Mucosa of gallbladder (tissue), 1 donor: ENCODE data around the gene ISX. TPM values are rescaled to one million over a fixed set of nuclear protein-coding genes. Genes with fewer than 3 reads are reported as not detected.

ENCODE experiments used
- DNase-seq: peaks from one replicate; pipeline ENCODE4 v3.0.0-alpha.2; 2020; ENCODE audit warnings: low spot score
- total RNA-seq: library from RNA; stranded (reverse); gene quantifications from one replicate; pipeline ENCODE4 v1.2.1, GENCODE V29; 2021
- donor health status: DM: no; HTN: no; CAD: no.

The ISX gene
- total RNA-seq, 1 donor from 2014 or later, result not detected

DNA sequence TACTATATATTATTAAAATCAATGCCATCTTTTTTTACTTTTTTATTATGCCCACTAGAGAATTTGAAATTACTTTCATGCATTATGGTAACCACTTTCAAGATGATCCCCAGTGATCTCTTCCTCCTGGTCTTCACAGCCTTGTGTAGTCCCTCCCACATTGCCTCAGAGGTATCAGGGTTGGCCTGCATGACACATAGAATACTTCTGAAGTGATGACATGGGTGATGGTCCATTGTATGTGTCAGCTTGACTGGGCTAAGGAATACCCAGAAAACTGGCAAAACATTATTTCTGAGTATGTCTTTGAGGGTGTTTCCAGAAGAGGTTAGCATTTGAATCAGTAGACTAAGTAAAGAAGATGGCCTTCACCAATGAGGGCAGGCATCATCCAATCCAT lies 14.2 kb upstream of the ISX start:
- DNase-seq, result no peak

DNA sequence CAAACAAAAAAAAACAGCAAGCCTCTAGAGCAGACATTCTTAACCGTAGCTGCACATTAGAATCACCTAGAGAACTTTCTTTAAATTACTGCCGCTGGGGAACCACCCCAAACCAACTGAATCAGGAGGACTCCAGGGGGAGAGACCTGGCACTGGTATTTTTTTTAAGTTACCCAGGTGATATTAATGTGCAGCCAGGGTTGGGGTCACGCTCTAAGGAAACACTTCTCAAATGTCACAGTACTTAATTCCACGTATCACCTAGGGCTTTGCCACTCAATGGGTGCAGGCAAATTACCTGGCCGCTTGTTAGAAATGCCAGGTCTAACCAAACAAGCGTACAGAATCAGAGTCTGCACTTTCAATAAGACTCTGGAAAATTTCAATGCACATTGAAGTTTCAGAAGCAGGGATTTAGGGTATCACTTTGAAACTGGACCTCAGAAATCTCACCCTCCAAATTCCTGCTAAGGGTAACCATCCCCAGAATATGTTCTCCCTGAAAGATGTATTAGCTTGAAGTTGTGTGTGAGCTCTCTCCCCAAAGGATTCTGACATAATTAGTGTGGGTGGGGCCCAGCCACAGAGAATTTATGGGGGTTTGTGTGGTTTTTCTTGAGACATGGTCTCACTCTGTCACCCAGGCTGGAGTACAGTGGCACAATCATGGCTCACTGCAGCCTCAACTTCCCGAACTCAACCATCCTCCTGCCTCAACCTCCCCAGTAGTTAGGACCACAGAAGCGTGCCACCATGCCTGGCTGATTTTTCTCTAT lies 12.7 kb upstream of the ISX start:
- DNase-seq, result no peak

DNA sequence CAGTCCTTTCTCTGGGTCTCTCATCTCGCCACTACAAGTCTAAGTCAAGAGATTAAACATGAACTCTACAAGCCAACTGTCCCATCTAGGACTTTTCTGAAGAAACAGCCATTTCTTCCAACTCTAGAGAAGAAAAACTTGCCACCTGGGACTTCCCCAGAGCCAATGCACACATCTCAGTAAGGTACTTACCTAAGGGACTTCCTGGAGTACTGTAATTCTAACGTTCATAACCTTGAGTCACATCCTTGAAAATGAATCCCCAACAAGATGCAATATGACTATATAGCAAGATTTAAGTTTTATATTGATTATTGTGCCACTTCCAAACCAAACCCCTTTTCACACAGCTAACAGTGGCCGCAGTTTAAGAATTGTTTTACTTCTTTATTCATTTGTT lies 11.9 kb upstream of the ISX start:
- DNase-seq, result no peak

DNA sequence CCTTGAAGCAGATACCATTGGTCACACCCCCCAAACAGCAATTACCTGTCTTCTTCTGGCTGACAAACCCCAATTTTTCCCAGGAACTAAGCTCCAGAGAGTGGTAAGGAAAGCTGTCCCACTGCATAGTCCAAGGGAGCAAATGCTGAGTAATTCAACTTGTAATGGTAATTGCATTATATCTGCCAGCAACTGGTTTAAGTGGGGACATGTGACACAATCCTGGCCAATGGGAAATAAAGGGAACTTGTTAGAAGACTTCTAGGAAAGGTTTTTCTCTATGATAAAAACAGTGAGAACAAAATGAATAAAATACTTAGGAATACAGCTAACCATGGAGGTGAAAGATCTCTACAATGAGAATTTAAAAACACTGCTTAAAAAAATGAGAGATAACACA lies 9.5 kb upstream of the ISX start:
- no peak for DNase-seq

DNA sequence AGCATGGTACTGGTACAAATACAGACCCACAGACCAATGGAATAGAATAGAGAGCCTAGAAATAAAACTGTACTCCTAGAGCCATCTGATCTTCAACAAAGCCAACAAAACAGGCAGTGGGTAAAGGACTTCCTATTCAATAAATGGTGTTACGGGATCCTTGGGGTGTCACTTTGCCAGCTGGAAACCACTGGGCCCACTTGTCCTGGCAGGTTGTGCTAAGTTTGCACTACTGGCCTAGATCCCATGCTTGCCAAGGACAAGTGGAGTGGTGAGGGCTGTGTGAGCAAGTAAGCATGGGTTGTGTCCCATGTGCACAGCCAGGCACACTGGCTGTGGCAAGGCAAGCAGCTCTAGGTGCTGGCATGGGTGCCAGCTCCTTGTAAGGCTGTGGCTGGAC lies 8.8 kb upstream of the ISX start:
- DNase-seq, result no peak

DNA sequence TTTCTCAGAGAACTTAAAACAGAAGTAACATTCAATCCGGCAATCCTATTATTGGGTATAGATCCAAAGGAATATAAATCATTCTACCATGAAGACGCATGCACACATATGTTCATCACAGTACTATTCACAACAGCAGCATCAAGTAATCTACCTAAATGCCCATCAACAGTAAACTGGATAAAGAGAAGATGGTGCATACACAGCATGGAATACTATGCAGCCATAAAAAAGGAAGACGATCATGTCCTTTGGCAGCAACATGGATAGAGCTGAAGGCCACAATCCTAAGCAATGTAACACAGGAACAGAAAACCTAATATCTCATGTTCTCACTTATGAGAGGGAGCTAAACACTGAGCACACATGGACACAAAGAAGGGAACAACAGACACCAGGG lies 6.3 kb upstream of the ISX start:
- DNase-seq, result no peak

DNA sequence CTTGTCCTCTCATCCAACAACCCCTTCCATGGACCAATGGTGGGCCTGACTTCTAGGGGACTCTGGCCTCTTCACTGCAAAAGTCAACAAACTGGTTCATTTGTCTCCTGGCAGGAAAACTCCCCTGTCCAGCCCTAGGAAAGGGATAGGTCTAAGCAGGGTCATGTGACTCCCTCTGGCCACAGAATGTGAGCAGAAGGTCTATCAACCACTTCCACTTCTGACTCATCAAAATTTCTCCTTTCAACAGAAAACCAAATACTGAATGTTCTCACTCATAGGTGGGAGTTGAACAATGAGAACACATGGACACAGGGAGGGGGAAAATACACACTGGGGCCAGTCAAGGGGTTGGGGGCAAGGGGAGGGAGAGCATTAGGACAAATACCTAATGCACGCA lies 1.3 kb upstream of the ISX start:
- DNase-seq, result no peak

DNA sequence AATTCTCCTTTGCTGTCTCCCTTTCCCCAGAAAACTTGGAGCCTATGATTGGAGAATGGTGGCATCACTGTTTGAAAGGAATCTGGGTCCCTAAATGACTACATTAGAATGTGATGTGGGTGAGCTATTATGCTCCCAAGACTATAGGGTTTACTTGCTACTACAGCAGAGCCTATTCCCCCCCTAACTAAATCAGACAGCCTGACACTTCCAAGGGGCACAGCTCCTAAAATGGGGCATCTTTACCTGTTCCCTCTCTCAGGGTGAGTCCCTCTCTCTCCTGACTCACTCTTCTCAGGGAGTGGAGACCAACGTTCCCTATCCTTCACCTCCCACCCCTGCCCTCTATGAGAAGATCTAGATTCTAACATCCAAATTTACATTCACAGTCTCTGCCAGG lies 775 bp upstream of the ISX start:
- DNase-seq, result no peak

DNA sequence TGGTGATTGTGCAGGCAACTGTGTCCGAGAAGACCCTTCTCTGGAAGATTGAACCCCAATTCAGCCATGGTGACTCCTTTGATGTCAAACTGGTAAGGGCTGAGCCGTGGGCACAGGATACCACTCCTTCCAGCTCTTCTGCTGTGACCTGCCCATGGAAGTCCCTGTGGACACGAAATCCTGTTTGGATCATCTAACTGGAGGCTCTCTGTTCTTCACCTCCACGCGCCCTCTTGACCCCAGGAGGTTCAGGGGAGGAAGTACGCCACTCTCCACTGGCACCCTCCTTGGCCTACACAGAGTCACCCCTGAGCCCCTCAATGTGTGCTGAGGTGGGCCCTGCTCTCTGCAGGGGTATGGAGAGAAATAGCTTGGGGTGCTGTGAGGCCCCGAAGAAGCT lies 810 bp downstream of the ISX start:
- no peak for DNase-seq

DNA sequence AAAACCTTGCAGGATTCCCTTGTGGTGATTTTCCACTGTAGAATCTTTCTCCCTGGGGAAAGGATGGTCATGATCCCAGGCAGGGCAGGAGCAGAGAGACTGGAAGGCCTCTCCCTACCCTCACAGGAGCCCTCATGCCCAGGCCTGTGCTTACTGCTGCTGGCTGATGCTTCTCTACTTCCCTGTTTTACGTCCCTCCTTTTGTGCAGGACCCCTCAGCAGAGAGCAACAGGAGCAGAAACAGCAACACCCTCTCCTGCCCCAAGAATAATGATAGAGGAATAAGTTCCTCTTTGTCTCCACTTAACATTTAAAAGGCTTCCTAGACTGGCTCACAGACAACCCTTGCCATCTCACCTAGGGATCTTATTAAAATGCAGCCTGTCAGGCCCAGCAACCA lies 3.6 kb downstream of the ISX start:
- no peak for DNase-seq

DNA sequence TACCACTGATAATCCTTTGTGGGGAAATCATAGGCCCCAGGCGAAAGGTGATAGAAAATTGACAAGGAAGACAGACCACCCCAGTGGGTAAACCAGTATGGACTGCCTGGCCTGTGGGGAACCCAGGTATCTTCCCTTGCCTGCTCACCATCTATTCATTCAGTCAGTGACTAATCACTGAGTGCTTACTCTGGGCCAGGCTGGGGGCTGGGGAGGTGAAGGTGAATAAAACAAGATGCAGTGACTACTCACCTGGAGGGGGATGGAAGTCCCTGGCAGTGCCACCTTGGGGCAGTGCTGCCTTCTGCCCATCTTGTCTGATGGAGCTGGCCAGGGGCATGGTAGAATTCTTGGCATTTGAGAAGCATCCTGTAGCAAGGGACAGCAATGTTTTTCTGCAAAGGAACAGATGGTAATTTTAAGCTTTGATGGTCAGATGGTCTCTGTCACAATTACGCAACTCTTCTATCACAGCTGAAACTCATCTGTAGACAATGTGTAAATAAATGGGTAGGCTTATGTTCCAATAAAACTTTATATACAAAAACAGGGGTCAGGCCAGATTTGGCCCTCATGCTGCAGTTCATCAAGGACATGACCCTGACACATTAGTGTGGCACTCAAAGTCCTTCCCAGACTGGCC lies 4.6 kb downstream of the ISX start:
- DNase-seq, result no peak

DNA sequence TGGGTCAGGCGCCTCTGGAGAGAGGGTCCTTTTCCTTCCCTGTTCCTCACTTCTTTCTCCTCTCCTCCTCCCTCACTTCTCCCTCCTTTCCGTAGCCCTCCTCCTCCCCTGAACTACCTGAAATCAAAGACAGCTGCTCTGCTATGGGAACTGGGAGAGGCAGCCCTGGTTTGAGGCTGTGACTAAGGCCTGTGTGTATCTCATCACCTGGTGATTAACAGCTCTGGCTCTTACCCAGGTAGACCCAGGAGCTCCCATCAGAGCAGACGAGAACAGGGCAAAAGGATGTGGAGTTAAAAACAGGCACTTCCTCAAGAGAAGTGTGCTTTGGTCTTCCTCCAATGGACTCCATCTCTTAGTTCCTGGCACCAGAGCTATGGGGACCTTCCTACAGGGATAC lies 5.8 kb downstream of the ISX start:
- DNase-seq, result no peak

DNA sequence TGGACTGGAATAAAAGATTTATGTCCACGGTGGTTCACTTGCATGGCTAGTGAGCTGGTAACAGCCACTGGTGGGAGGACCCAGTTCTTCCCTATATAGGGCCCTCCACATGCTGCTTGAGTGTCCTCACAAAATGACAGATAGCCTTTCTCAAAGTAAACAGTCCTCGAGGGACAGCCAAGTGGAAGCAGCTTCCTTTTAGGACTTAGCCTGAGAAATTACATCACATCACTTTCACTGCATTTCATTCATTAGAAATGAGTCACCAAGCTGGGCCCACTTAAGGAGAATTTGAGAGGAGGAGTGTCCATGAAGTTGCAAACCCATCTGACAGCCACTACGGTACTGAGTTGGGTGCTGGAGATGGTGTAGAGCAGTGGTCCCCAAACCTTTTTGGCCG lies 7.0 kb downstream of the ISX start:
- DNase-seq, result no peak

DNA sequence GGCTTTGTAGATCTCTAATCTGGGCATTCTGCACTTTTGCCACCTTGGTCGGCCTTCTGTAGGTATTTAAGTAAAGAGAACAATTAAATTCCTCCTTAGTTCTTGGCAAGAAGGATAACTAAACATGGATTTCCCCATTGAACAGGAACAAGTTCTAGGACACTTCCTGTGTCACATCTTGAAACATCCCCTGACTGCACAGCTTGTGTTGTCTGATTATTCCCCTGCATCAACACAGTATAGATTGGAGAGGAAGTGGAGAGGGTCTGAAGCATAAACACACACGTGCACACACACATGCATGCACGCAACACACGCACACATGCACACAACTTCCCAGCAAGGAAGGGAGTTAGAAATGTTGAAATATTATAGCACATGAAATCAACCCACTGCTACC lies 8.6 kb downstream of the ISX start:
- DNase-seq, result no peak

DNA sequence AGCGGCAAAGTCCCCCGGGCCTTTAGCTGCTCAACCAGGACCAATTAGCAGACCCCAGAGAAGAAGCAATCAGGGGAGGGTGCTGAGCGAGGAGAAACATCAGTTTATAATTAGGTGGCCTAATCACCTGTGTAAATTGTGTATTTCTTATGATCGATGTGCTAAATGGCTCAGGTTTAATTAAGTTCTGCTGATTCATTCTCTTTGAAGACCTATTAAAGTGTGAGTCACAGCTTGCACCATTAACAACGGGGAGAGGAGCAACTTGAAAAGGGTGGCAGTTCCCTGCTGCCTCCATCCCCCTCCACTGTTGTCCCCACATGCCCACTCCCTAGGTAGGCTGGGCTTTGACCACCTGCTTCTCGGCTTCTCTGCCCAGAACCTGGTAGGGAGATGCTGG lies 10.7 kb downstream of the ISX start:
- no peak for DNase-seq

DNA sequence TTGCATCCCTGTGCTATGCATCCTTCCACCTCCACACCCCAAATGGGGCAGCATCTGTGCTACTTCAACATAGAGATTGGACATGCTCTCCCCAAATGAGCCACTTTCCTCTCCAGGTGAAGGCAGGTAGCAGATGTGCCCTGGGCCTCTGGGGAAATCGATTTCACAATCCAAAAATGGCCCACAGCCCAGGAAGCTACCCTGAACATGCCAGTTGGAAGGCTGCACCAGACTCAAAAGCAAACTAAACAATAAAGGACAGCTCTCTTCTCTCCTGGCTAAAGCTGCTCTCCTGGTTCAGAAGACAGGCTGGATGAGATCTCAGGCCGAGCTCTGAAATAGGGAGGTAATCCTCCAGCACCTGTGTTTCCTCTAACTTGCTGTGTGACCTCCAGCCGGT lies 19.7 kb downstream of the ISX start:
- no peak for DNase-seq

DNA sequence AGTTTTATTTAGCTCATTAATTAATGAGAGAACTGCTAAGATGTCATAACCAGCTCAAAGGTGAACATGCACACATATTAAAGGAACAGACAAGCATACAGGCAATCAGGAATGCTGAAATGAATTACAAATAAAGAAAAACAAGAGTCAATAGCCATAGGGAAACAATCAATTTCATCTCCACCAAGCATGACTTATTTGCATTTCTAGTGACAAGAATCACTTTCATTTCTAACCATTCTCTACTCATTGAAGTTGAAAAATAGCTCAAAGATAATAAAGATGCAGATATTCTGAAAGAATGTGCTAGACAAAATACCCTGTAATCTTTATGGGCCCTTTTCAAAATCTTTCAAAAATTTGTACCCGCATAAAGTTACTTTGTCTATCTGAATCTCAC lies 23.2 kb downstream of the ISX start:
- no peak for DNase-seq

DNA sequence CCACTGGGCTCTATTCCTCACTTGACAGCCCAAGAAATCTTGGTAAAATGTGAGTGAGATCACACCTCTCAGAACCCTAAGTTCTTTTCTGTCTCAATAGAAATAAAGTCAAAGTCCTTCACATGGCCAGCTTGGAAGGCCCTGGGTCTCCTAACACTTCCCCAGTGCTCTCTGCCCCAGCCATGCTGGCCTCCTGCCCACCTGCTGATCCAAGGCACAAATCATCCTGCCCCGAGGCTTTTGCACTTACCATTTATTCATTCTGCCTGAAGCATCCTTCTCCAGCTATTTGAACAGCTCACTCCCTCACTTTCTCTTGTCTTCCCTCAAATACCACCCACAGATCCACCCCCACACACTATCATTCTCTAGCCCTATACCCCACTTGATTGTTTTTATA lies 26.4 kb downstream of the ISX start:
- DNase-seq, result no peak

DNA sequence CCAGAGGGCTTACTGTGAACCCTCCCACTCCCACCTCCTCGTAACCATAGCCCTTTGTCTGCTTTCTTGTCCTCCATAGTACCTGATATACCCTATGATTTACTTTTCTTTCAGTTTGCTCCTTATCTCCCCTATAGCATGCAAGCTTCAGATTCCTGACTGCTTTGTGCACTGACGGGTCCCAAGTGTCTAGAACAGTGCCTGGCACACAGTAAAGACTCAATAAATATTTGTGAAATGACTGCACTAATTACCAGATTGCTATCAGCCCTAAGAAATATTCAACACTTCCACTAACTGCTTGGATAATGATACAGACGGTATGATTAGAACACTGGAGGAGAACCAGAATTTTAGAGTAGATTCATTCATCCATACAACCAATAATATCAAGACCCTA lies 33.0 kb downstream of the ISX start:
- no peak for DNase-seq

DNA sequence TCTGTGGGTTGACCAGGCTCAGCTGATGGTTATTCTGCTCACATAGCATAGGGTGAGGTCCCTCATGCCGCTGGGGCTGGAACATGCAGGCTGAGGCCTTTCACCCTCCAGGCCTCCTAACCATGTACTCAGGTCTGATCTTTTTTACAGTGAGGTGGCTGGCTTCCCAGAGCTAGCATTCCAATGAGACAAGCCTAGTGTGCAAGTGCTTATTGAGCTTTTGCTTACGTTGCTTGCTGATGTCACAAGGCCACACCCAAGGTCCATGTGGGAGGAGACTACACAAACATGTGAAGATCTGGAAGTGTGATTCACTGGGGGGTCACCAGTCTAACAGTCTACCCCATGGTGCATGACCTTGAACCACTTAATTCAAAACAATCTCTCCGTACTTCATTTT lies 33.9 kb downstream of the ISX start:
- no peak for DNase-seq

DNA sequence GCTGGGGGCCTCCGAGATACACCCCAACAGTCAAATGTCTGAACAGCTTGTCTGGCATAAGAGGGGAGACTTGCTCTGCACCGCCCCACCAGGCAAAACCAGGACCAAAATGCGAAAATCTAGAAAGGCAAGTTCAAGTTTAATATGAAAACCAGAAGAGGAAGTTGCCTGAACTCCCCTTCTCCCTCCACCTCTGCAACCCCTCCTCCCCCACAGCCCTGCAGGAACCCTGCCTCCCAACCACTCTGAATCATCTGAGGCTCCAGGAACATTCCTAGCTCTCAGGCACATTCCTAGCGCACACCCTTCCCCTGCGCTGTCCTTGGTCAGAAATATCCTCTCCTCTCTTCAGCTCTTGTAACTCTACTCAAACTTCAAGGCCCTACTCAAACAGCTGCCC lies 36.7 kb downstream of the ISX start:
- DNase-seq, result no peak

DNA sequence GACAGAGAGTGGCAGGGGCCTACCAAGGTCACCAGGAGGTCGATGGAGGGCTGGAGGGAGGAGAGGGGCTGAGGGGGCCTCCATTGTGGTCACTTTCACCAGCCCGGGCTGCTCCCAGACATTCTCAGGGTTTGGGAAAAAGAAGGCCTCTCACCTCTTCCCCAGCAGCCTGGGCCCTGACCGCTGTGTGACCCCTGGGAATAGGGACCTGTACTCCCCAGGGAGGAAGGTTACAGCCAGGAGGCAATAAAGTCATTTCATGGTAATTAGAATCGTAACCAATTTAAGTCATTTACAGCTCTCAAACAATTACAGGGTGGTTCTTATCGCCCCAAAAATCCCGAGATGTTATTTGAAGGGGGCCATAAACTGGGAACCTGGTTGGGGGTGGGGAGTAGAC lies 37.8 kb downstream of the ISX start:
- DNase-seq, result no peak

DNA sequence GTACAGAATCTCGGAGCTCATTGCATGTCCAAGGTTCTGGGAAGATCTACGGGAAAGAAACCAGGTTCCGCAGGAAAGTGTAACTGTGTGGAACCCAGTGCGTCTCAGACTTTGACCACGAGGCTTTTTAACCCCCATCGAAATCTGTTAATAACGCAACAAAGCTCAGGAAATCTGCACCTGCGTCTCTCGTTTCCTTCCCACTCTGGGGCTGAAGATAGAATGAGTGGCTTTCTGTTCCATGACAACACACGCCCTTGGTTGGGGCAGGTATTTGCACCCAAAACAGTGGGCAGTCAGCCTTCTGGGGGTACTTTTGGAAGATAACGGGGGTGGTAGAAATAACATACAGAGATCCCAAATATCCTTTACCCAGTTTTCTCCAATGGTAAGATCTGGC lies 38.5 kb downstream of the ISX start:
- no peak for DNase-seq

DNA sequence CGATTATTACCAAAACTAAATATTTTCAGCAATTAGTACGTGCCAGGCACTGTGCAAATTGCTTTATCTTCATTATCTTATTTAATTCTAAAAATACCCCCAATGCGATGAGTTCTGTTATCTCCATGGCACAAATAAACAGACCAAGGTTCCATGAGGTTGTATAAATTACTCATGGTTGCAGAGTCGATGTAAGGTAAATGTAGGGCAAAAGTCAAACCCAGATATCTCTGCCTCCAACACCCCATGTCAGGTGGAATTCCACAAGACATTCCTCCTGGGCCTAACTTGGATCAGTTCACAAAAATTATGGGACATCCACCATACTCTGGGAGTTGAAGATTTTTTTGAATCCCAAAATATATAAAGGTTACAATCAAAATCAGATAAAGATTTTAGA lies 43.7 kb downstream of the ISX start:
- no peak for DNase-seq
